Uterus (tissue), 4 donors: Measurements from ENCODE around the gene ARHGAP31. TPM values are rescaled to one million over a fixed set of nuclear protein-coding genes. Genes with fewer than 3 reads are reported as not detected.
A peak's percentile ranks its signal among the peaks of the same experiment; 100 is the strongest.

Source experiments
- DNase-seq, 2 donors: peaks; one replicate each; pipeline ENCODE4 v3.0.0-alpha.2; 2019 to 2020
- H3K27ac ChIP-seq, 2 donors: fragments of 200-600 bp; sonication (generic); 1 replicate in 1 of 2; 2 replicates in 1 of 2; pipeline ENCODE4 v1.5.1; 2016 to 2018
- H3K27me3 ChIP-seq, 2 donors: fragments of 200-600 bp; sonication (generic); one replicate each; pipeline ENCODE4 v1.5.1; 2018 to 2019; ENCODE audit warnings: control low read depth in 1 of 2
- H3K36me3 ChIP-seq, 2 donors: fragments of 200-600 bp; sonication (generic); one replicate each; pipeline ENCODE4 v1.5.1; 2019; ENCODE audit warnings: control low read depth in 1 of 2
- H3K4me1 ChIP-seq, 2 donors: fragments of 200-600 bp; sonication (generic); one replicate each; pipeline ENCODE4 v1.5.1; 2018 to 2019; ENCODE audit warnings: control low read depth in 1 of 2
- H3K4me3 ChIP-seq, 2 donors: fragments of 200-600 bp; sonication (generic); 1 replicate in 1 of 2; 2 replicates in 1 of 2; pipeline ENCODE4 v1.5.1; 2018 to 2019; ENCODE audit warnings: mild to moderate bottlenecking in 1 of 2
- H3K9me3 ChIP-seq, 2 donors: fragments of 200-600 bp; sonication (generic); one replicate each; pipeline ENCODE4 v1.5.1; 2019; ENCODE audit warnings: control low read depth in 1 of 2
- CTCF ChIP-seq, 4 experiments: fragments of 200-600 bp in 2 of 4; fragments of 450-650 bp in 2 of 4; sonication (generic) in 2 of 4; IDR thresholded peaks; one replicate each; pipeline ENCODE4 v1.5.1; 2016 to 2019; ENCODE audit warnings: antibody characterized with exemption in 4 of 4, mild to moderate bottlenecking in 2 of 4, moderate library complexity in 1 of 4
- POLR2A ChIP-seq, 2 donors: fragments of 450-650 bp; IDR thresholded peaks; one replicate each; pipeline ENCODE4 v1.6.1; 2016; ENCODE audit warnings: antibody characterized with exemption in 2 of 2, mild to moderate bottlenecking in 1 of 2, moderate library complexity in 1 of 2
- intact Hi-C: fragments of 100-400 bp; cut with DNase I; formaldehyde crosslinking; loops from one replicate; pipeline ENCODE4 v1.15.1; 2023; ENCODE audit warnings: low total_unique reads
- total RNA-seq, 4 donors: library from RNA; depleted of rRNA in 3 of 4; stranded (reverse); fragments of >200 nt in 3 of 4; gene quantifications; one replicate each; pipeline versions ENCODE4 v1.1.0 to v1.2.4, GENCODE V29; 2014 to 2023
- donor health status: DM: yes; HTN: yes; CAD: no.

Gene ARHGAP31
- total RNA-seq, 4 donors from 2014 or later: 17.6 to 53.2 (median 29.4) TPM

- H3K4me1 ChIP-seq: no peaks in the 10 kb centered on the region
- no peaks in the 10 kb centered on the region for H3K36me3 ChIP-seq
- intact Hi-C loops: no loop called here
- no peaks in the 10 kb centered on the region for H3K9me3 ChIP-seq
- no peak overlapping the region for H3K4me3 ChIP-seq
- H3K27ac ChIP-seq: no peak overlapping the region
- no peaks in the 10 kb centered on the region for H3K27me3 ChIP-seq
- DNase-seq: no peak
- no peak for TF ChIP-seq CTCF (IDR thresholded peaks at IDR 0.05)
- TF ChIP-seq POLR2A (IDR thresholded peaks at IDR 0.05): no peak
Observed at GRCh38 chr3:119340014-119340413, 45.8 kb downstream of the ARHGAP31 start.

GRCh38 chr3:119340446-119340845 is 46.3 kb downstream of the ARHGAP31 start:
- no peak overlapping the region for H3K4me3 ChIP-seq
- DNase-seq: no peak
- no peaks in the 10 kb centered on the region for H3K4me1 ChIP-seq
- TF ChIP-seq POLR2A (IDR thresholded peaks at IDR 0.05) (no peak), CTCF (IDR thresholded peaks at IDR 0.05) (no peak)
- H3K9me3 ChIP-seq: no peaks in the 10 kb centered on the region
- H3K27ac ChIP-seq: no peak overlapping the region
- H3K27me3 ChIP-seq: no peaks in the 10 kb centered on the region
- intact Hi-C loops: no loop called here
- no peaks in the 10 kb centered on the region for H3K36me3 ChIP-seq

GRCh38 chr3:119342176-119342575 is 48.0 kb downstream of the ARHGAP31 start:
- intact Hi-C loops: no loop called here
- no peak for DNase-seq
- no peak overlapping the region for H3K4me3 ChIP-seq
- no peak overlapping the region for H3K27ac ChIP-seq
- no peaks in the 10 kb centered on the region for H3K36me3 ChIP-seq
- TF ChIP-seq POLR2A (IDR thresholded peaks at IDR 0.05) (no peak), CTCF (IDR thresholded peaks at IDR 0.05) (no peak)
- no peaks in the 10 kb centered on the region for H3K9me3 ChIP-seq
- no peaks in the 10 kb centered on the region for H3K27me3 ChIP-seq
- H3K4me1 ChIP-seq: no peaks in the 10 kb centered on the region

- TF ChIP-seq POLR2A (IDR thresholded peaks at IDR 0.05): no peak
- TF ChIP-seq CTCF (IDR thresholded peaks at IDR 0.05): no peak
- no peak for DNase-seq
- H3K27ac ChIP-seq: no peak overlapping the region
- no peaks in the 10 kb centered on the region for H3K9me3 ChIP-seq
- H3K27me3 ChIP-seq: no peaks in the 10 kb centered on the region
- H3K36me3 ChIP-seq: no peaks in the 10 kb centered on the region
- no peaks in the 10 kb centered on the region for H3K4me1 ChIP-seq
- intact Hi-C loops: no loop called here
- no peak overlapping the region for H3K4me3 ChIP-seq
Observed at GRCh38 chr3:119343719-119344118, 49.5 kb downstream of the ARHGAP31 start.

- no peaks in the 10 kb centered on the region for H3K27me3 ChIP-seq
- H3K4me3 ChIP-seq: no peak overlapping the region
- no peaks in the 10 kb centered on the region for H3K4me1 ChIP-seq
- H3K9me3 ChIP-seq: no peaks in the 10 kb centered on the region
- no peaks in the 10 kb centered on the region for H3K36me3 ChIP-seq
- H3K27ac ChIP-seq: peak overlapping the region in 1 of 2 donors; percentile 8
- intact Hi-C loops: no loop called here
- no peak for DNase-seq
- TF ChIP-seq CTCF (IDR thresholded peaks at IDR 0.05) (no peak), POLR2A (IDR thresholded peaks at IDR 0.05) (no peak)
Observed at GRCh38 chr3:119346076-119346496, 51.9 kb downstream of the ARHGAP31 start.
